Measurements from ENCODE around the gene C19orf73.
"Not testable (repeated sequence)": the region's sequence is repeated elsewhere in the genome, so short reads cannot be mapped to it uniquely, and the experiment has no call there.

Gene C19orf73

DNA sequence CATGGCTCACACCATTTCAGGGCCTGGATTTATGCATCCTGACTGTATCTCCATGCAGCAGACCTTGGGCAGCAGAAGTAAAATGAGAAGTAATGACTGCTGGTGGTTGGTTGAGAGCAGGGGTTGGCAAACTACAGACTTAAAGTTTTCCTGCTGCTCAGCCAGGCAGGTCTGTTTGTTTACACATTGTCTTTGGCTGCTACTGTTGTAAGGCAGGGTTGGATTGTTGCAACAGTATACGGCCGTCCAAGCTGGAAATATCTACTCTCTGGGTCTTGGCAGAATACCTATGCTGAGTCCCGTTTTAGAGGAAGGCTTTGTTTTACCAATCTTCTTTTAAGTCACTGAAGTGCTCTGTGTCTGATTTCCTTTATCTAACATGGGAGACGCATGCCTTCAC is 20.1 kb downstream of the C19orf73 start:
- no peak for FAIRE-seq

DNA sequence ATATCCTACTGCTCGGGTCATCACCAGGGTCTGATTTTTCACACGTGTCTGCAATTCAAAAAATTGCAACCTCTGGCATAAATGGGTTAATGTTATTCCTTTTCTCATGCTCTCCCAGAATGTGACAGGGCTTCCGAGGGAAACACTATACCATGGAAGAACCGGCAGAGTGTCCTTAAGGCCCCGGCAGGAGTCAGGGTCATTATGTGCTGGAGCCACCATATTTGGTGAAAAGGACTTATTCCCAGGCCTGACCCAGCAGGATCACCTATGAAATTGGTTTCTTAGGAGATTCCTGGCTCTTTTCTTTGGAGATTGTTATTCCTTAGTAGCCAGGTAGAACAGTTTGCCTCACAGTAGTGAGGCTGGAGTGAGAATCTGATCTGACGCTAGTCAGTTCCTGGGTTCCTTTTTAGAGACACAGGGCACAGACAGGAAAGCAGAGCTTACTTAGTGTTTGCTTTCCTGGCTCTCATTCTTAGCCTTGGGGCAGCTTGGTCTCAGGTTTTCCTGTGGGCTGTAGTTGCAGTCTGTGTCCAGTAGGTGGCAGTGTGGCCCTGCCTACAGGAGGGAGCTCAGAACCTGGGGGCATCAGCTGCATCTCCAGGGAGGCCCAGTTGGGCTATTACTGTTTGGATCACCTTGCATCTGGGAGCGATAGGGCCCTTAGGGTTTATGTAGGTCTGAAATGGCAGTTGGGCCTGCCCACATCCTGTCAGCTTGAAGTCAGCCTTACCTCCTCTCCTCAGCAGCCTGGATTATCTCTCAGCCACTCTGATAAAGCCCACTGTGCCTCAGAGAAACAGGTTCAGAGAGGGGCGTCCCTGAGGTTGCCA is 21.3 kb downstream of the C19orf73 start:
- FAIRE-seq = no peak

DNA sequence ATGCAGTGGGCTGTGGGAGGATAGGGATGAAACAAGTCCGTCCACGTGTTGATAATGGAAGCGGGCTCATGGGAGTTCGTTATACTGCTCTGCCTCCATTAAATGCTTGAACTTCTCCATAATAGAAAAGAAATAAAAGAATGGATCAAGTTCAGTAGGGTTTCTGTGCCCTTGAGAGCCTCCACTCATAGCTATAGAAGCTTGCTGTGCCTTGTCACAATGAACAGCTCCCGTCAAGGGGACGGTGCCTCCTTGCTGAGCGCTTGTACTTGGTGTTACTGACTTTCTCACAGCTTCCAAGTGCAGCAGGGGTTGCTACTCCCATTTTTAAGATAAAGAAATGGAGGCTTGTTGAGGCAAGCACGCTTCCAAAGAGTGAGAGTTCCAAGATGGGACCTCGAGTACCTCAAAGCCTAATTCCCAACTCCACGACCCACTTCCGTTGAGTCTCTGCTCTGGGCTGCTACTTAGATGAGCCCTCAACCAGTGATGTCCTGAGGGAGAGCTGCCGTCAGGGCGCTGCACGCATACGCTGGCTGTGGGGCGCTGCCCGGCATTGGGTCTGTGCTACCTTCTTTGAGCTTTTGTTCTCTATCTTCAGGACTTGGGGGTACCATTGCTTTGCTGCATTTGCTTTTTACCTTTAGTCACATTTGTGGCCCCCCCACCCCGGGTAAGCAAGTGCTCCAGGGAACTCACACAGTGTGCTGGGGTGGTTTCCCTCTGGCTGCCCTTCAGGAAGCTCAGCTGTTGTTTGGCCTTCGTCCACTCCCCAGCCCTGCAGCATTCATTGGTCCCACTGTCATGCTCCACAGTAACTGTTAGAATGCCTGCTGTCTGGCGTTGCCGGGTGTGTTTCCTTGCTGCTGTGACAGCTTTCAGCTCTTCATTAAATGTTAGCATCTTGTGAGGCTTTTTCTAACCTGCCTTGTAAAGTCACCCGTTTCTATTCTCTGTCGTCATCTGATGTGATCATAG is 24.1 kb downstream of the C19orf73 start:
- FAIRE-seq = no peak

DNA sequence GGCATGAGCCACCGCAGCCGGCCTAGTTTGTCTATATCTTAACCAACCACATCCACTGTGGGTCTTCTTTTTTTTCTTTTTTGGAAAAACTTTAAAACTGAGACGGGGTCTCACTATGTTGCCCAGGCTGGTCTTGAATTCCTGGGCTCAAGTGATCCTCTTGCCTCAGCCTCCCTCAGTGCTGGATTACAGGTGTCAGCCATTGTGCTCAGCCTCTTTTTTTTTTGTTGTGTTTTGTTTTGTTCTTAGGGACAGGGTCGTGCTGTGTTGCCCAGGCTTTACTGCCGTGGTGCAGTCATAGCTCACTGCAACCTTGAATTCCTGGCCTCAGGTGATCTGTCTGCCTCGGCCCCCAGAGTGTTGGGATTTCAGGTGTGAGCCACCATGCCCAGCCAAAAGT is 26.3 kb downstream of the C19orf73 start:
- no peak for FAIRE-seq

DNA sequence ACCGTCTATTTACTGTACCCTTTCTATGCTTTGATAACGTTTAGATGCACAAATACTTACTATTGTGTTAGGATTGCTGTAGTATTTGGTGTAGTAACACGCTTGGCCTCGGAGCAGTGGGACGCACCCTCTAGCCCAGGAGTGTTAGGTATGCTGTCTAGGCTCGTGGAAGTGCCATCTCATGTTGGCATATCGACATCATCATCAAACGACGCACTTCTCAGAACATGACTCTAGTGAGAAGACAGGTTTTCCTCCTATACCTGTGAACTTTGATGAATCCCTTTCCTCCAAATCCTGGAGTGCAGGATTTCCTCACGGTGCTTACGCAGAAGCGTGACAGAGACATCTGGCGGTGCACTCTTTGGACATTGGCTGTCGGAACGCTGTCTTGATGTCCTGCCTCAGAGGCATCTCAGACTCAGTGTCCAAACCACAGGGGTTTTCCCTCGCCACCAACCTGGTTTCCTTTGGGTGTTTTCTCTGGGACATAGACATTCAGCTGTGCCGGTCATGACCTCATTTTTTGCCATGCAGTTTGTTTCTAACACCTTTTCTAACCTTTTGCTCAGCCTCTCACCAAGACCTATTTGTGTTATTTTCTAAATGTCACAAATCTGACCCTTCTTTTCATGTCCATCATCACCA is 27.4 kb downstream of the C19orf73 start:
- no peak for FAIRE-seq

DNA sequence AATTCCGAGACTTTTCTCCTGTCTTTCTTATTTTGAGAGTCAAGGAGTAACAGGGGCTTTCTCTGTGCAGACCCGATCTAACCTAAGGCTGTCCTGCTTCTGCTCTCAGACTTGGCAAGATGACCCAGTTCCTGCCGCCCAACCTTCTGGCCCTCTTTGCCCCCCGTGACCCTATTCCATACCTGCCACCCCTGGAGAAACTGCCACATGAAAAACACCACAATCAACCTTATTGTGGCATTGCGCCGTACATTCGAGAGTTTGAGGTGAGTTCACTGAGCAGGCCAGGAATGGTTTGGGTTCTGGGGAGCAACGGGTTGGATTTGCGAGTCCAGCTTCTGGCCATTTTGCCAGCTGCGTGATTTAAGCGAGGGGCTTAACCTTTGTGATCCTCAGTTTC is 32.6 kb downstream of the C19orf73 start:
- FAIRE-seq = no peak

DNA sequence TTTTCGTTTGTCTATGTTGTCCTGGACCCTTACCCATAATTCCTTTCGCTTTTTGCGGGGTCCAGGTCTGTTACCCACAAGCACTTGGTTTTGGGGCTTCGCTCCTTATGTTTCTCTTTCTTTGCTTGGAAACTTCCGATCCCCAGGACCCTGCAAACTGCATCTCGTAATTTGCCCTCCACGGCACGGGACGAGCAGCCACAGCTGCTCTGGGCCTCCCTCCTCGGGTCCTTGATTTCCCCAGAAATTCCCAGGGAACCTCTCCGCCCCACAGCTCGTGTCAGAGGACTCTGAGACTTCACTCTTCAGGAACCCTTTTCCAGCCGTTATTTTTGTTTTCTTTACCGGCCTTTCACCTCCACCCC is 33.1 kb downstream of the C19orf73 start:
- no peak for FAIRE-seq

DNA sequence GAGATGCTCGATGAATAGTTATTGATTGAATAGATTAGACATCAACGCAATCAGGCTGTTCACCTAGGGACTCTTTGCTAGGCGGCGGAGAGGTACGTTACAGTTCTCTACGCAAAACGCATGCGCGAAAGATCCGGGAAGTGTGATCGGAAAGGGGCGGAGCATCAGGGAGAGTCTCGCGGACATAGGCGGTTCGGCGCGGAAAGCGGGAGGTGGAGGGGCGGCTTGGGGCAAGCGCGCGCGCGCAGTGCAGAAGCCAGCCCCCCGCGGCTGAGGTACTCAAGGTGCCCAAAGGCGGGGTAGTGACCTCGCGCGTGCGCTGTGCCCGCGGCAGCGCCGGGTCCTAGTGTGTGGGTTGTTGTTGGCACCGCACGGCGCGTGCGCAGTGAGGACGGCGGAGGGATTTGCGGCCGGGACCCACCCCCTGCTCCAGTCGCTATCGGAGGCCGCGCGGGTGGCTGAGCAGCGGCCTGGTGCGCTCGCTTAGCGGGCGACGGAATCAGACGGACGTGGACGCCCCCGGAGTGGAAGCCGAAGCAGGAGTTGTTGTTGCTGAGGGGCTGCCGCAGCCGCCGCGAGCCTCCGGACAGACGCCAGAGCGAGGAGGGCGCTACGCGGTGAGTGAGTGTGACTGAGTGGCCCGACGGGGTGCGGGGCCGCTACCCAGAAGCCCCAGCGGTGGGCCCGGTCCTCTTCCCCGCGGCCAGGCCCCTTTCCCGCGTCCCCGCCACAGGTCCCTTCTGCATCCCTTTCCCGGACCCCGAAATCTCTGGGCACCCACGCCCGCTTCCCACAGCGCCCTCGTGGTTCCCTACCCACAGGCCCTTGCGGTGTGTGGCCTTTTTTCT is 33.7 kb downstream of the C19orf73 start, which contains the start of gene SNRNP70:
Gene SNRNP70, plus strand, starts transcription at position 432 of the 848 bp plus-strand sequence. CDS start 964 bp downstream, outside the sequence.
- FAIRE-seq = peak; percentile 91

DNA sequence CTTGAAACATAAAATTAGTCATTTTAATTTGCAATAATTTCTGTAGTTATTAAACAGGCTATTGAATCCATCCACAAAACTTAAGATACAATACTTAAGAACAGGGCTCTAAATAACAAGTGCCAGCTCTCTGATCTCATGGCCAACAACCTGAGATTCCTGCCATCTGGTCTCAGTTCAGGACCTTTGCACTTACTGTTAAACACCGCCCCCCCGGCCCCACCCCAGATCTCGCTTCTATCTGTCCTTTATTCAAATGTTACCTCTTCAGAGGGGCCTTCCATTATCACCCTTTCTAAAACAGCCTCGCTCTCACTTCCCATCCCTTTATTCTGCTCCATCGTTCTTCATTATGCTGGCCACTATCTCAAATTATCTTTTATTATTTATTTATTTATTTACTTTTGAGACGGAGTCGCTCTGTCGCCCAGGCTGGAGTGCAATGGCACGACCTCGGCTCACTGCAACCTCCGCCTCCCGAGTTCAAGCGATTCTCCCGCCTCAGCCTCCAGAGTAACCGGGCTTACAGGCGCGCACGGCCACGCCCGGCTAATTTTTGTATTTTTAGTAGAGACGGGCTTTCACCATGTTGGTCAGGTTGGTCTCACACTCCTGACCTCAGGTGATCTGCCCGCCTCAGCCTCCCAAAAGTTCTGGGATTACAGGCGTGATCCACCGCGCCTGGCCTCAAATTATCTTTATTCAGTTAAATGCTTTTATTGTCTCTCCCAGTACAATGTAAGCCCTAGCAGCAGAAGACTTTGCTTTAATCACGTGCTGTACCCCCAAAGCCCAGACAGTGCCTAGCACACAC is 34.5 kb downstream of the C19orf73 start:
- FAIRE-seq = no peak

DNA sequence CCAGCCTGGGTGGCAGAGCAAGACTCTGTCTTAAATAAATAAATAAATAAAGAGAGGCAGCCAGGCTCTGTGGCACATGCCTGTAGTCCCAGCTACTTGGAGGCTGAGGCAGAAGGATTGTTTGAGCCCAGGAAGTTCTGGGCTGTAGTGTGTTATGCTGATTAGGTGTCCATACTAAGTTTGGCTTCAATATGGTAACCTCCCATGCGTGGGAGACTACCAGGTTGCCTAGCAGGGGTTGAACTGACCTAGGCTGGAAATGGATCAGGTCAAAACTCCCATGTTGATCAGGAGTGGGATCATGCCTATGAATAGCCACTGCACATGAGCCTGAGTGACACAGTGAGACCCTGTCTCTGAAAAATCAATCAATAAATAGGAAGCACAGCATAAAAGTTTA is 37.7 kb downstream of the C19orf73 start:
- no peak for FAIRE-seq

DNA sequence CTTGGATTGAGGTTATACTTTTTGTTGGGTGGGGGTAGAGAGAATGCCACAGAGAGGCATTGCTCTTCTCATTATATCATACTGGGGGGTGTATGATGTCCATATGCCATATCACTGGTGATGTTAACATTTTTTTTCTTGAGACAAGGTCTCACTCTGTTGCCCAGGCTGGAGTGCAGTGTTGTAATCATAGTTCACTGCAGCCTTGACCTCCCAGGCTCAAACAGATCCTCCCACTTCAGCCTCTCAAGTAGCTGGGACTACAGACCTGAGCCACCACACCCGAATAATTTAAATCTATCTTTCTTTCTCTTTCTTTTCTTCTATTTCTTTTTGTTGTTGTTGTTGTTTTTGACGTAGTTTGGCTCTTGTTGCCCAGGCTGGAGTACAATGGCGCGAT is 38.6 kb downstream of the C19orf73 start:
- FAIRE-seq = no peak

DNA sequence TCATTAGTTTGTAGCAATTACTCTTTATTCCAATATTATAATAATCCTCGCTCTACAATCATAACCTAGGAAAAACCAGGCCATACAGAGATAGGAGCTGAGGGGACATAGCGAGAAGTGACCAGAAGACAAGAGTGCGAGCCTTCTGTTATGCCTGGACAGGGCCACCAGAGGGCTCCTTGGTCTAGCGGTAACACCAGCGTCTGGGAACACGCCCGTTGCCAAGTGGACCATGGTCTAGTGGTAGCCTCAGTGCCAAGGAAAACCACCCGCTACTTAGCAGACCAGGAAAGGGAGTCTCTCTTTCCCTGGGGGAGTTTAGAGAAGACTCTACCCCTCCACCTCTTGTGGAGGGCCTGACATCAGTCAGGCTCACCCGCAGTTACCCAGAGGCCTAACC is 44.1 kb downstream of the C19orf73 start:
- FAIRE-seq = not testable (repeated sequence)

DNA sequence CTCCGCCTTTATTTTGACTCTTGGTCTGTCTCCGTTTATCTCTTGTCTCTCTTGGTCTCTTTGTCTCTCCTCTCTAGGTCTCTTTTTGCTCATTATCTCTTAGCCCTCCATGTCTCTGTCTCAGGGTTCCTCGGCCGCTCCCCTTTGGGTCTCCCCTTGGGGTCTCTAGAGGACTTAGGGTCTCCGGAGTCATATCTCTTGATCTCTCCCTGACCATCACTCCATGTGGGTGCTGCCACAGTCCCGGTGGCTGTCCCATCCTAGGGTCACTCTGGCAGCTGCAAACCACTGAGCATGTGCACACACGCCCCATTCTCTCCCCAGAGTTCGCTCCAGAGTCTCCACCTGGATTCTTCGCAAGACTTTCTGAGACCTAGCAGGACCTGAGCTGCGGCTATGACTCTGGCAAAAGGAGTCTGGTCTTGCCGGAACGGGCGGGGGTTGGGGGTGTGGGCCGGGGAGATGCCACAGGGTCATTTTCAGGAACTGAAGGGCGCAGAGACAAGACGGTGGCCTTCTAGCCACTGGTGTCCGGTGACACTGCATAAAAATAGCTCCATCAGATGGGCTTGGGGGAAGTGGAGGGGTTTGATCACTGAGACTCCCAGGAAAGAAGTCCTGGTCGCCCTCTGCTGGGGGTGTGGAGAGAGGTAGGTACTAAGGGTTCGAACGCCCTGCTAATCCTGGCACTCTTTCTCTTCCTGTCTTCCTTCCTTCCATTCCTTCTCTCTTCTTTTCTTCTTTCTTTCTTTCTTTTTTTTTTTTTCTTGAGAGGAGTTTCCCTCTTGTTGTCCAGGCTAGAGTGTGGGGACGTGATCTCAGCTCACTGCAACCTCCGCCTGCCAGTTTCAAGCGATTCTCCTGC is 45.2 kb downstream of the C19orf73 start:
- FAIRE-seq = no peak

DNA sequence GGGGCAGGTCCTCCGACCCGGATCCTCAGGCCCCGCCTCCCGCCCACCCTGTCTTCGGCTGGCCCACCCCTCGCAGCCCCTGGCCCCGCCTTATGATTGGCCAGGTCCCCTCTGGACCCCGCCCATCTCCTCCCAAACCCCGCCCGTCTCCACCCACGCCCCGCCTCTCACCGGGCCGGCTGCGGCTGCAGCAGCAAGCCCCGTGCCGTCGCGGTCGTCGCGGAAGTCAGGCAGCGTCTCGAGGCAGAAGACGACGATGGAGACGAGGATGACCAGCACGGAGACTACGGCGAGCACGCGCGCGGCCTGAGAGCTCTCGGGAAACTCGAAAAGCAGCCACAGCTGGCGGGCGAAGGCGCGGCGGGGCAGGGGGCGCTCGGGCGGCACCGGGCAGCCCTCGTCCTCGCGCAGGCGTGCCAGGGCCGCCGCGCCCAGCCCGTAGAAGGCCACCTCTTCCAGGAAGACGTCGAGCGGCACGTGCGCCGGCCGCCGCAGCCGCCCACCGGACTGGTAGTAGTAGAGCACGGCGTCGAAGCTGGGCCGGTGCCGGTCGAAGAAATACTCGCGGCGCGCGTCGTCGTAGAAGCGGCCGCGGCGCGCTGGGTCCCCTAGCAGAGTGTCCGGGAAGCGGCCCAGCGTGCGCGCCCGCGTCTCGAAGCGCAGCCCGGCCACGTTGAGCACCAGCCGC is 46.9 kb downstream of the C19orf73 start:
- FAIRE-seq = no peak

DNA sequence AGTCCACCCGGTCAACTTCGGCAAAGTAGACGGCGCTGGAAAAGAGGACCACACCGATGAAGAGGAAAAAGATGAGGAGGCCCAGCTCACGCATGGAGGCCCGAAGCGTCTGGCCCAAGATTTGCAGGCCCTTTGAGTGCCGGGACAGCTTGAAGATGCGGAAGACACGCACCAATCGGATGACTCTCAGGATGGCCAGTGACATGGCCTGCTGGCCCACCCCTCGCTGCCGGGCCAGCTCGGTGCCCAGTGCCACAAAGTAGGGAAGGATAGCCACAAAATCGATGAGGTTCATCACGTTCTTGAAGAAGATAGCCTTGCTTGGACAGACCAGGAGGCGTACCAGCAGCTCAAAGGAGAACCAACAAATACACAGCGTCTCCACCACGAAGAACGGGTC is 48.5 kb downstream of the C19orf73 start:
- FAIRE-seq = no peak

DNA sequence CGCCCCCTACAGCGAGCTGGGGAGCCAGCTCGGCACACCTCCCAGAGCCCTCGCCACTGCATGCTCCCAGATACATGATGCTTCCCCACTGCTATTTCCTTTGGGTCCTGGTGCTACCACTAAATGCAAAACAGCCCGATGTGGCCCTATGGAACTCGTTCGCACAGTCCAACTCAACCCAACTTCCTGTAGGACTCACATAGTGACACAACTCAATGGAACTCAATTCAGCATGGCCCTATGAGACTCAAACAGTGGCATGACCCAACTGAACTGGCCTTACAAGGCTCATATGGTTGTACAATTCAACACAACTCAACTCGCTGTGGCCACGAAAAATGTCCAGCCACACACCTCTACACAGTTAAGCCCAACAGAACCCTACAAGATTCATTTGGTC is 49.9 kb downstream of the C19orf73 start:
- no peak for FAIRE-seq
